ENCODE results near the gene DHX40.
"Not testable (repeated sequence)": the region's sequence is repeated elsewhere in the genome, so short reads cannot be mapped to it uniquely, and the experiment has no call there.

DHX40 gene

DNA sequence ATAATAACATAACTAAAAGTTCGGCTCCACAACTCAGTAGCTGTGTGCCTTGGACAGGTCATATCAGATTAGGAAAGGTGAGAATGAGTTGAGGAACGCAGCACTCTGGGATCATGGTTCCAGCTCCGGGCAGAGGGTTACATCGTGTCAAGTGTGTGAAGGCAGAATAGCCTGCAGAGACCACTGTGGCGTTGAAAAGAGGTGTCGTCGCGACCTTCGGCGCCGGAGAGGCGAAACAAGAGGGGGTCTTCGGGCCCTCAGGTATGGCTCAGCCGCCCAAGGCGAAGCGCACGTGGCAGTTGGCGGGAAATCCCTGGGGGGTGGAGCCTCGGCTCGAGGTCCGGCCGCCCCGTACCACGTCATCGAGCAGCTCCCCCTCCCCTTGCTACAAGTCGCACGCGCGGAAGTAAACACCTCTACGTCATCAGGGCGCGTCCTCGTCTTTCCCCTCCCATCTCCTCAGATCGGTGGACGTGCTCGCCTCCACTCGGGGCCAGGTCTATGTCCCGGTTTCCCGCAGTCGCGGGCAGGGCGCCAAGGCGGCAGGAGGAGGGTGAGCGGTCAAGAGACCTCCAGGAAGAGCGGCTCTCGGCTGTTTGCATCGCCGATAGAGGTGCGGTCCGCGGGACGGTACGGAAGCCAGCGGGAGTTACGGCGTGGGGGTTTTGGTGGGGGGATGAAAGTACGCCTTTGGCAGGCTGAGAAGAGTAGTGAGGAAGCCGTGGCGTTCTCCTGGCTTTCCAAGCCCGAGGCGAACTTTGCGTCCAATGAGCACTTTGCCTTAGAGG lies at the start of gene DHX40:
Gene DHX40 (plus strand): TSS at position 440 of the 788 bp plus-strand sequence. CDS start 62 bp downstream, at position 502.
- DNase-seq, result peak; percentile 63

DNA sequence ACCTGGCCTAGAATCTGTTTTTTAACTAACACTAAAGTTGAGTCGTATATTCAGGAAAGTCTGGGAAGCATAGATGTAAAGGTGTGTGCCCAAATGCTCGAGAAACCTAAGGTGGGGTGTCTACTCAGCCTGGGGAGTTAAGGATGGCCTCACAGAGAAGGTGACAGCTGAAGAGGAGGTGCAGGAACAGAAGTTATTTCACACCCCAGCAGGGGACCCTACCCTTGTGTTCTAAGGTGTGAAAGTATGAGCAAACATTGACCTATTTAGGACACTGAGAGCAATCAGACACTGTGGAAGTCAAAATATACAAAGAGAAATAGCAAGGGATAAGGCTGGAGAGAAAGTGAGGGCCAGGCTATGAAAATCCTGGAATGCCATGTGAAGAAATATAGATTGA lies 49.0 kb upstream of the DHX40 start:
- no peak for DNase-seq

- DNase-seq, result no peak
These were observed 46.3 kb upstream of the DHX40 start for GRCh38 chr17:59519132-59519531.

DNA sequence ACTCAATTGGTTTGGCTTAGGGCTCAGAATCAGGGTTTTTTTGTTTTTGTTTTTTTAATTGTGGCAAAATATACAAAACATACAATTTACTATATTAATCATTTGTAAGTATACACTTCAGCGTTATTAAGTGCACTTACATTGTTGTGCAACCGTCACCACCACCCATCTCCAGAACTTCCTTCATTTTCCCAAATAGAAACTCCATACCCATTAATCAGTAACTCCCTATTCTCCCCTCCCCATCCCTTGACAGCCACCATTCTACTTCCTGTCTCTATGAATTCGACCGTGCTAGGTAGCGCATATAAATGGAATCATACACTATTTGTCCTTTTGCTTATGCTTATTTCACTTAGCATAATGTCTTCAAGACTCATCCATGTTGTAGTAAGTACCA lies 45.2 kb upstream of the DHX40 start:
- DNase-seq, result no peak

DNA sequence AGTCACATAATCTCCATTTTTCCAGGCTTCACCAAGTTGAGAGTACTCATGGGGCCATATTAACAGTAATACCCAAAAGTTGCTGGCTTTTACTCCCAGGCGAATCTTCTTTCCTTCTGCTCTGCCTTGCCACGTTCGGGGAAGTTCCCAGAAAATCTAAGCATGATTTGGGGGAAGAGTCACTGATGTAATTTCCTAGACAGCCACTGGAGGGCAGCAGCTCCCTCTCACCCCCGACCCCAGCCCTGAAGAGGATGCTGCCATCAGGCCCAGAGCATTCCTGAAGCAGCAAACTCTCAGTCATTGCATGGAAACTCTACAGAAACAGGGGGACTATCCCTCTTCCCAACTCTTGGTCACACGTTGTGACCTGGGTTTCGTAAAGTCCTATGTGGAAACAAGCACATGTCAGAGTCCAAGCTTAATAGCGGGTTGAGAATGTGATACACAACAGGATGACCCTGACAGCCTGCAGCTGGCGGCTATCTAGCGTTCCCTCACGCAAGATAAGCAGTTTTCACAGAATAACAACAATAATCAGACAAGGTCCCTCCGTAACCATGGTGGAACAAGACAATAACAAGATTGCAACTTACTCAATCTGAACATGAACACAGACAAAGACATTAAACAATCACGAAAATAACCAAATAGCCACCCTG lies 43.8 kb upstream of the DHX40 start:
- no peak for DNase-seq

- not testable (repeated sequence) for DNase-seq
These were observed 40.5 kb upstream of the DHX40 start for GRCh38 chr17:59524930-59525329.

GRCh38 chr17:59525668-59526067 lies 39.7 kb upstream of the DHX40 start:
- DNase-seq, result no peak

DNA sequence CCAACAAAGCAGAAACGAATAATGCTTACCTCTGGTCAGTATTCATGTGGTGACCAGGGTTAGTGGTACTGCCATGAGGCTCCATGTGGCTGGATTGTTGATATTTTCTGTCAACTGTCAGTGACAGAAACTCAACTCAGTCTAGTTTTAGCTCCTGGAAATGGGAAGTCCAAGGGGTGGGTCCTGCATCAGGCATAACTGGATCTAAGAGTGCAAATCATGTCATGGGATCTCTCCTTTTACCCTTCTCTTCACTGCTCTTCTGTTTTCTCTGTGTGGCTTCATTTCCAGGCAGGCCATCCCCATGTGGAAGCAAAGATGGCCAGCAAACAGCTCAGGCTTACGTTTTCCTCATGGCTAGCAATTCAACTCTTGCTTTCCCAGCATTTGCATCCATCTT lies 39.0 kb upstream of the DHX40 start:
- no peak for DNase-seq

DNA sequence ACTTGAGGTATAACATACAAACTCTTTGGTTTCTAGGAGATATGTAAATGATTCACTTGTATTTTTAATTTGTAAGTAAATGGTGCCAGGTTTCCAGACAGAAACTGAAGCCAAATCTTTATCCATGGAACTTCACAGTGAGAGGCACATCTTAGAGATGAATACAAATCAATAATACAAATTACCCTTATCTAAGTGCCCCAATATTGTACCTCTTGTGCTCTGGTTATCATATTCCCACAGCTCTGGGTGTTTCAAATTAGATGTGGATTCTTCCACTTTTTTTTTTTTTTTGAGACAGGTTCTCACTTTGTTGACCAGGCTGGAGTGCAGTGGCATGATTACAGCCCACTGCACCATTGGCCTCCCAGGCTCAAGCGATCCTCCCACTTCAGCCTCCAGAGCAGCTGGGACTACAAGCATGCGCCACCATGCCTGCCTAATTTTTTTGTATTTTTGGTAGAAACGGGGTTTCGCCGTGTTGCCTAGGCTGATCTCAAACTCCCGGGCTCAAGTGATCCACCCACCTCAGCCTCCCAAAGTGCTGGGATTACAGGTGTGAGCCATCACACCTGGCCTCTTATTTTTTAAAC lies 38.0 kb upstream of the DHX40 start:
- no peak for DNase-seq

GRCh38 chr17:59527931-59528330 lies 37.5 kb upstream of the DHX40 start:
- no peak for DNase-seq

GRCh38 chr17:59530531-59530930 lies 34.9 kb upstream of the DHX40 start:
- no peak for DNase-seq

- peak; percentile 26 for DNase-seq
These were observed 31.7 kb upstream of the DHX40 start for GRCh38 chr17:59533694-59534093.

DNA sequence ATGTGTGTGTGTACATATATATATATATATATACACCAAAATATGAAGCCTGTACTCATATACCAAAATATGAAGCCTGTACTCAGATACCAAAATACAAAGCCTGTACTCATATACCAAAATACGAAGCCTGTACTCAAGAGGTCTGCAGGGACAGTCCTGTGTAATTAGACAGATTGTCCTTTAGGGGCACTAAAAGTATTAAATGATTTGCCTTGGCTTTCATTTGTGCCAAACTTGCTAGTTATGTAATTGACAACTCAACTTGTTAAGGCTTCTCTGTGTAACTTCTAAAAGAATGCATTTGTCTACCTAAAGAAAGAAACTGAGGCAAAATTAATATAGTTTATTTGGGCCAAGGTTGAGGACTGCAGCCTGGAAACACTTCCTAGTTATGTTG lies 30.8 kb upstream of the DHX40 start:
- no peak for DNase-seq

DNA sequence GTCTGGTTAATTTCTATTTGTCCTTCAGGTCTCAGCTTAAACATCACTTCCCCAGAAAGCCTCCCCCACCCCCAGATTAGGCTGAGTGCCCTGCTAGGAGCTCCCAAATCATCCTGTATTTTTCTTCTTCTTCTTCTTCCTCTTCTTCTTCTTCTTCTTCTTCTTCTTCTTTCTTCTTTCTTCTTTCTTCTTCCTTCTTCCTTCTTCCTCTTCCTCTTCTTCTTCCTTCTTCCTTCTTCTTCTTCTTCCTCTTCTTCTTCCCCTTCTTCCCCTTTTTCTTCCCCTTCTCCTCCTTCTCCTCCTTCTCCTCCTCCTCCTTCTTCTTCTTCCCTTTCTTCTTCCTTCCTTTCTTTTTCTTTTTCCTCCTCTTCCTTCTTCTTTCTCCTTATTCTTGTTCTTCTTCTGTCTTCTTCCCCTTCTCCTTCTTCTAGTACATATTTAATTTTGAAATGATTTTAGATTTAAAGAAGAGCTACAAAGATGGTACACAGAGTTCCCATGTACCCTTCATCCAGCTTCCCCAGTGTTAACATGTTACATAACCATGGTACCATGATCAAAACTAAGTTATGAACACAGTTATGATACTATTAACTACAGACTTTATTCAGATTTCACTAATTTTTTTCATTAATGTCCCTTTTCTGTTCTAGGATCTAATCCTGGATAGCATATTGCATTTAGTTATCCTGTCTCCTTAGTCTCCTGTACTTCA lies 27.1 kb upstream of the DHX40 start:
- DNase-seq, result no peak

GRCh38 chr17:59542960-59543635 lies 22.3 kb upstream of the DHX40 start:
- DNase-seq, result no peak

DNA sequence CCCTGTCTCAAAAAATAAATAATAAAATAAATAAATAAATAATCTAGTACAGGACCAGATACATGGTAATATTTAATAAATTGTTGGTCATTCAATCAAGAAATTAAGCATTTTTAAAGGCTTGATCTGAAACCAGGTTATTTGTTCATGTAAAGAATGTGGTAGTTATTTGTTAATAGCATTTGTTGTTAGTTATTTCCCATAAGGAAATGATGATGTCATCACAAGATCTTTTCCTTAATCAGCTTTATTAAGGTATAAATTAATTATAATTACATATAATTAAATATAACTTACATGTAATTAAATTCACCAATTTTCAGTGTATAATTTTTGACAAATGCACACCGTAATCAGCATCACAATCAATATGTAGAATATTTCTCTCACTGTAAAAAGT lies 19.5 kb upstream of the DHX40 start:
- no peak for DNase-seq

GRCh38 chr17:59547131-59547915 lies 18.1 kb upstream of the DHX40 start:
- DNase-seq, result no peak

GRCh38 chr17:59548985-59549384 lies 16.4 kb upstream of the DHX40 start:
- not testable (repeated sequence) for DNase-seq

GRCh38 chr17:59550703-59551102 lies 14.7 kb upstream of the DHX40 start:
- no peak for DNase-seq

- DNase-seq, result no peak
These were observed 7.4 kb upstream of the DHX40 start for GRCh38 chr17:59558039-59558438.

DNA sequence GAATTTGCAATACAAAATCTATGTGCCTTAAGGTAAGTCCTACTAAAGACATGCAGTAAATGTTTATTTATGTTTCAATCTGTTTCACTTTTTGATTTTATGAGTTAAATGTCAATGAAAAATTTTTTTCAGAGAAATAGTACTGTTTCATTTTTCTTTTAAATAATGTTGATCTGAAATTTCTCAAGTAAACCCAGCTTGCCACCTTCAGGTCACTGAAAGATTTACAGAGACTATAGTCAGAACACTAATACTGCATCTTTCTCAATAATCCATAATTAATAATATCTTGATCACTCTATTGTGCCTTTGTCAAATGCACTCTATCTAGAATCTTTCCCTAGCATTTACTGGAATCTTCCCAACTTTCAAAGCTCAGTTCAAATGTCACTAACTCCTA lies 6.5 kb upstream of the DHX40 start:
- no peak for DNase-seq

DNA sequence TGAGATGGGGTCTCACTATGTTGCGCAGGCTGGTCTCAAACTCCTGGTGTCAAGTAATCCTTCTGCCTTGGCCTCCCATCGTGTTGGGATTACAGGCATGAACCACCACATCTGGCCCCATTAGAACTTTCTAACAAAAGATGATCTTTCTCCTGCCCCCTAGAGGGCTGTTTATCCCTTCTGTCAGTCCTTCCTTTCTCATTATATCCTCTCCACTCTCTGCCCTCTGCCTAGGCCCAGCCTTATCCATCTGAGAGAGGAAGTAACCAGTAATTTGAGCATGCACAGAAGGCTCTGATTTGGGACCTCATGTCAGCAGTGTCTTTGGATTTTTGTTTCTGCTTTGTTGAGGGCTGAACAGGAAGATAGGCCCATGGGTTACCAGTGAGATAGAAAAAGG lies 4.4 kb upstream of the DHX40 start:
- no peak for DNase-seq
